B cell (primary cell): ENCODE measurements around the gene AGAP1. TPM values are rescaled to one million over a fixed set of nuclear protein-coding genes. Genes with fewer than 3 reads are reported as not detected.

ENCODE experiments used
- ATAC-seq: fragments of 200-7000 bp; cut with Tn5 transposase; one replicate; pipeline ENCODE4 v1.10.0; 2021; ENCODE audit warnings: low read depth, mild to moderate bottlenecking, moderate number of reproducible peaks, moderate library complexity
- CTCF ChIA-PET: fragments of 350-600 bp; sonication (Branson Sonifier 250); formaldehyde crosslinking; loops from one replicate; lab custom pipeline; 2021; ENCODE audit warnings: antibody characterized with exemption, inconsistent platforms; lab: Charles Lee
- POLR2A ChIA-PET: fragments of 350-600 bp; sonication (Branson Sonifier 250); formaldehyde crosslinking; loops from one replicate; lab custom pipeline; 2021; ENCODE audit warnings: antibody characterized with exemption; lab: Charles Lee
- DNase-seq: peaks from one replicate; pipeline ENCODE4 v3.0.0; 2013
- H2AFZ ChIP-seq: 2 replicates; pipeline ENCODE4 v1.6.1; 2012; ENCODE audit warnings: mild to moderate bottlenecking, low read depth, low read length; ENCODE audit not compliant: insufficient read depth, poor library complexity, severe bottlenecking
- H3K27ac ChIP-seq, 2 donors: 1 replicate in 1 of 2; 2 replicates in 1 of 2; pipeline ENCODE4 v1.5.1; 2012 to 2013; ENCODE audit warnings: low read length in 2 of 2, mild to moderate bottlenecking in 2 of 2, moderate library complexity in 1 of 2
- H3K27me3 ChIP-seq, 4 experiments: fragments of 200-600 bp in 1 of 4; sonication (generic) in 1 of 4; replicated peaks in 1 of 4; 1 replicate in 2 of 4; 2 replicates in 2 of 4; pipeline versions ENCODE4 v1.6.1 to v1.7.0; 2013 to 2016; ENCODE audit warnings: low read length in 3 of 4, mild to moderate bottlenecking in 2 of 4, mixed read lengths in 1 of 4, moderate library complexity in 1 of 4; ENCODE audit not compliant: insufficient read depth in 4 of 4, control insufficient read depth in 3 of 4; ENCODE audit errors: control extremely low read depth in 1 of 4
- H3K36me3 ChIP-seq, 2 experiments: replicated peaks in 1 of 2; 1 replicate in 1 of 2; 2 replicates in 1 of 2; pipeline versions ENCODE4 v1.6.1 to v1.7.1; 2013; ENCODE audit warnings: low read length in 1 of 2; ENCODE audit not compliant: insufficient read depth in 2 of 2, control insufficient read depth in 1 of 2; ENCODE audit errors: control extremely low read depth in 1 of 2, extremely low read depth in 1 of 2
- H3K4me1 ChIP-seq, 2 donors: fragments of 200-600 bp in 1 of 2; sonication (generic) in 1 of 2; 1 replicate in 1 of 2; 2 replicates in 1 of 2; pipeline versions ENCODE4 v1.5.1 to v1.6.1; 2013 to 2017; ENCODE audit warnings: low read length in 2 of 2; ENCODE audit not compliant: control insufficient read depth in 2 of 2, insufficient read depth in 2 of 2
- H3K4me2 ChIP-seq: replicated peaks from 2 replicates; pipeline ENCODE3; 2012; ENCODE audit warnings: mild to moderate bottlenecking, low read depth, low read length; ENCODE audit not compliant: poor library complexity, severe bottlenecking
- H3K4me3 ChIP-seq, 5 experiments: fragments of 200-600 bp in 1 of 5; sonication (generic) in 1 of 5; 1 replicate in 3 of 5; 2 replicates in 2 of 5; pipeline versions ENCODE4 v1.5.1 to v1.7.0; 2011 to 2016; ENCODE audit warnings: low read length in 4 of 5, mild to moderate bottlenecking in 4 of 5, low read depth in 2 of 5, control low read depth in 1 of 5, moderate library complexity in 1 of 5; ENCODE audit not compliant: insufficient read depth in 1 of 5; ENCODE audit errors: control extremely low read depth in 1 of 5, extremely low read depth in 1 of 5
- H3K79me2 ChIP-seq: fragments of 200-600 bp; sonication (generic); one replicate; pipeline ENCODE4 v1.6.0; 2016; ENCODE audit warnings: low read length; ENCODE audit not compliant: control insufficient read depth, insufficient read depth
- H3K9ac ChIP-seq: fragments of 200-600 bp; sonication (generic); 2 replicates; pipeline ENCODE4 v1.6.1; 2017; ENCODE audit warnings: mild to moderate bottlenecking, low read length, moderate library complexity
- H3K9me3 ChIP-seq, 3 donors: one replicate each; pipeline versions ENCODE4 v1.6.1 to v1.7.1; 2013; ENCODE audit warnings: low read length in 2 of 3; ENCODE audit not compliant: control insufficient read depth in 2 of 3, insufficient read depth in 1 of 3; ENCODE audit errors: control extremely low read depth in 1 of 3
- H4K20me1 ChIP-seq: 2 replicates; pipeline ENCODE4 v1.6.0; 2012; ENCODE audit warnings: mild to moderate bottlenecking, low read length; ENCODE audit not compliant: insufficient read depth, control insufficient read depth, poor library complexity, severe bottlenecking
- H3K27ac Mint-ChIP-seq: one replicate; pipeline ENCODE4 v1.8.0; 2021; ENCODE audit warnings: mixed read lengths
- H3K27me3 Mint-ChIP-seq: one replicate; pipeline ENCODE4 v1.8.0; 2021; ENCODE audit warnings: mixed read lengths
- H3K4me1 Mint-ChIP-seq: one replicate; pipeline ENCODE4 v1.8.0; 2021; ENCODE audit warnings: mixed read lengths
- H3K4me3 Mint-ChIP-seq: one replicate; pipeline ENCODE4 v1.8.0; 2021; ENCODE audit warnings: mixed read lengths
- H3K9me3 Mint-ChIP-seq: one replicate; pipeline ENCODE4 v1.8.0; 2022; ENCODE audit warnings: mixed read lengths; ENCODE audit not compliant: insufficient read depth
- EZH2 ChIP-seq: IDR thresholded peaks from 2 replicates; pipeline ENCODE4 v1.6.1; 2012; ENCODE audit warnings: borderline replicate concordance, low read depth, mild to moderate bottlenecking, moderate library complexity, low read length; ENCODE audit not compliant: insufficient read depth, poor library complexity, severe bottlenecking
- WGBS: methylation state at CpG from one replicate; pipeline ENCODE4 v1.1.5; 2013; ENCODE audit warnings: missing lambda C conversion rate; ENCODE audit not compliant: insufficient coverage; 5-methylcytosine and 5-hydroxymethylcytosine counted together
- intact Hi-C: fragments of 100-400 bp; cut with micrococcal nuclease; formaldehyde crosslinking; loops from one replicate; pipeline ENCODE4 v1.10.0; 2022
- polyA plus RNA-seq: library from polyadenylated mRNA; depleted of rRNA; stranded (reverse); fragments of >200 nt; gene quantifications from 2 replicates; pipeline ENCODE4 v1.2.3, GENCODE V29; 2012
- total RNA-seq, 2 donors: library from RNA; stranded (reverse); fragments of 120-200 nt in 1 of 2; gene quantifications; 1 replicate in 1 of 2; 2 replicates in 1 of 2; pipeline versions ENCODE4 v1.2.3 to v1.2.4, GENCODE V29; 2013 to 2022
- TF ChIP-seq, protein P1 (sequence below): fragments of 200-600 bp; IDR thresholded peaks from one replicate; pipeline ENCODE4 v1.8.0; 2022; ENCODE audit warnings: antibody characterized with exemption, mild to moderate bottlenecking

Gene AGAP1
- total and polyA plus RNA-seq, 2 donors (not counting 1 experiment from before 2014, with no cell fraction given) = 0.01 TPM; not detected in 1

DNA sequence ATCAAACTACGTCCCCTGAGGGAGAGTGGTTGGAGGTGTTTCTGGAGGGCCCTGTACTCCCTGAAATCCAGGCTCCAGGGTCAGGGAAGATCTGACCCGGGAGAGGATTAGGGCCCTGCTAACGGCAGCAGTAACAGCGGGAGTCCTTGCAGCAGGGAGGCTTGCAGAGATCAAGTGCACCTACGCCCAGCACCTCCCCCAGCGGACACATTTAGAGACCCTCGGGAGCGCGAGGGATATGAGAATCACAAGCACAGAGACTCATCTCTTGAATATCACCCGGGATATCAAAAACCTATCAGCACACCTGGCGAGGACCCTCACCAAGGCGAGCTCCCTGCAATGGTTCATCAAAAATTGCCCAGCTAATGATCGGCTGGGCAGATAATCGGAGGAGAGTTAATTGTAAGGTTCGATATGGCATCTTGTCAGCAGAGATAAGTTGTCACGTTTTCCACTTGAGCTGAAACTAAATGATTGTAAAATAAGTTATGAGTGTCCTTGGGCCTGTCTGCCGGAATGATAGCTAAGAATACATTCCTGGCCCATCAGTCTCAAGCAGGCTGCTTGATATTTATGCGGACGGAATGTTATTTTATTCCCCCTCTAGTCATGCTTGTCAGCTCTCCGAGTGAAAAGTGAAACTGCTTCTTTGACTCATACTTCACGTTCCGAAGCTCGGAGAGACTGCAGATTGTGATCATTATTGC, 464.5 kb downstream of the AGAP1 start:
- Histone ChIP-seq H3K27me3 (no peaks in the 10 kb centered on the region), H3K79me2 (no peaks in the 10 kb centered on the region), H3K9me3 (peaks cover 0 to 13% (median 0%) of the 10 kb centered on the region in 3 donors), H3K9ac (no peak overlapping the region), H2AFZ (no peak overlapping the region), H3K27ac (no peak overlapping the region), H4K20me1 (no peaks in the 10 kb centered on the region), H3K4me1 (no peaks in the 10 kb centered on the region), H3K36me3 (no peaks in the 10 kb centered on the region), H3K4me3 (no peak overlapping the region), H3K4me2 (no peak overlapping the region)
- intact Hi-C loops = no loop called here
- ATAC-seq (no peak), DNase-seq (no peak)
- ChIA-PET POLR2A (no interaction called here), CTCF (no interaction called here)
- WGBS = 95% methylated on average over 17 of the region's 23 CpGs
- no peak overlapping the region for H3K4me3 Mint-ChIP-seq
- no peak overlapping the region for H3K27ac Mint-ChIP-seq
- no peak for TF ChIP-seq EZH2
- TF ChIP-seq, protein P1, sequence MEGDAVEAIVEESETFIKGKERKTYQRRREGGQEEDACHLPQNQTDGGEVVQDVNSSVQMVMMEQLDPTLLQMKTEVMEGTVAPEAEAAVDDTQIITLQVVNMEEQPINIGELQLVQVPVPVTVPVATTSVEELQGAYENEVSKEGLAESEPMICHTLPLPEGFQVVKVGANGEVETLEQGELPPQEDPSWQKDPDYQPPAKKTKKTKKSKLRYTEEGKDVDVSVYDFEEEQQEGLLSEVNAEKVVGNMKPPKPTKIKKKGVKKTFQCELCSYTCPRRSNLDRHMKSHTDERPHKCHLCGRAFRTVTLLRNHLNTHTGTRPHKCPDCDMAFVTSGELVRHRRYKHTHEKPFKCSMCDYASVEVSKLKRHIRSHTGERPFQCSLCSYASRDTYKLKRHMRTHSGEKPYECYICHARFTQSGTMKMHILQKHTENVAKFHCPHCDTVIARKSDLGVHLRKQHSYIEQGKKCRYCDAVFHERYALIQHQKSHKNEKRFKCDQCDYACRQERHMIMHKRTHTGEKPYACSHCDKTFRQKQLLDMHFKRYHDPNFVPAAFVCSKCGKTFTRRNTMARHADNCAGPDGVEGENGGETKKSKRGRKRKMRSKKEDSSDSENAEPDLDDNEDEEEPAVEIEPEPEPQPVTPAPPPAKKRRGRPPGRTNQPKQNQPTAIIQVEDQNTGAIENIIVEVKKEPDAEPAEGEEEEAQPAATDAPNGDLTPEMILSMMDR = no peak
- no peaks in the 10 kb centered on the region for H3K4me1 Mint-ChIP-seq
- no peaks in the 10 kb centered on the region for H3K27me3 Mint-ChIP-seq
- H3K9me3 Mint-ChIP-seq = no peaks in the 10 kb centered on the region

DNA sequence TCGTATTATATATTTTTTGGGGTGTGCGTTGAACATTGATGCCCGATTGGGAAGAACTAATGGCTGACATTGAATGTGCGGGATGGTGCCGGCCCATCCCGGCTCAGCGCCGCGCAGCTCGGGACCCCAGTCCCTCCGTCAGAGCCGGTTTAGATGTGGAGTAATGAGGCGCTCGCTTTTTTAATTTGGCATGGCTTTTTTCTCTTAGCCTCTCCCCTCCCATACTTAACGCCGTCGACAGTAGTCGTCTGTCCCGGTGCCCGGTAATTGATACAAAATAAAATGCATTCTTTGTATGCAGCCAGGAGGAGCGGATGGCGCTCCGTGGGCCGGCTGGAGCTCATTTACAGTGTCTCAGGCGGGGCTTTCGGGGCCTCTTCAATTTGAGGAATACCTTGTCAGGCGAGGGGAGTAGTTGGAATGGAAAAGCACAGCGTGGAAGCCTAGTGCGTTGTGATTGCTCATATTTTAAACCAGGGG, 465.1 kb downstream of the AGAP1 start:
- no peaks in the 10 kb centered on the region for H3K79me2 ChIP-seq
- ATAC-seq = no peak
- TF ChIP-seq, protein P1 = no peak
- TF ChIP-seq EZH2 = no peak
- peaks cover 0 to 13% (median 0%) of the 10 kb centered on the region in 3 donors for H3K9me3 ChIP-seq
- H3K9me3 Mint-ChIP-seq = no peaks in the 10 kb centered on the region
- no peak overlapping the region for H2AFZ ChIP-seq
- no peak overlapping the region for H3K9ac ChIP-seq
- no peak overlapping the region for H3K4me3 ChIP-seq
- intact Hi-C loops = no loop called here
- no peaks in the 10 kb centered on the region for H3K4me1 Mint-ChIP-seq
- H3K27me3 ChIP-seq = no peaks in the 10 kb centered on the region
- H3K27ac Mint-ChIP-seq = no peak overlapping the region
- H3K4me1 ChIP-seq = no peaks in the 10 kb centered on the region
- POLR2A ChIA-PET = no interaction called here
- no peak overlapping the region for H3K4me3 Mint-ChIP-seq
- H4K20me1 ChIP-seq = no peaks in the 10 kb centered on the region
- no peak for DNase-seq
- H3K36me3 ChIP-seq = no peaks in the 10 kb centered on the region
- H3K27ac ChIP-seq = no peak overlapping the region
- CTCF ChIA-PET = no interaction called here
- H3K27me3 Mint-ChIP-seq = no peaks in the 10 kb centered on the region
- WGBS = 93% methylated on average over 27 of the region's 29 CpGs
- no peak overlapping the region for H3K4me2 ChIP-seq
